Sciatic nerve (tissue), 2 donors: ENCODE results near the gene CIDEC. TPM values are rescaled to one million over a fixed set of nuclear protein-coding genes. Genes with fewer than 3 reads are reported as not detected.
"Not testable (repeated sequence)": the region's sequence is repeated elsewhere in the genome, so short reads cannot be mapped to it uniquely, and the experiment has no call there.

Experiments used
- ATAC-seq: fragments of 200-7000 bp; cut with Tn5 transposase; one replicate; pipeline ENCODE4 v1.9.1; 2020; ENCODE audit warnings: mild to moderate bottlenecking, moderate library complexity
- DNase-seq: peaks from one replicate; pipeline ENCODE4 v3.0.0-alpha.2; 2020; ENCODE audit warnings: low spot score
- intact Hi-C: fragments of 100-400 bp; cut with DNase I; formaldehyde crosslinking; loops from one replicate; pipeline ENCODE4 v1.14.2; 2022
- total RNA-seq: library from RNA; stranded (reverse); fragmentation: NEBNext Ultra II Directional; extraction: Animal tissue kit (Norgen Biotek cat#: 25700); gene quantifications from one replicate; pipeline ENCODE4 v1.2.1, GENCODE V29; 2021
- donor health status: DM: no; HTN: no; CAD: no.
- donor health status: DM: no; HTN: no; CAD: no.

CIDEC gene
- total RNA-seq, 1 donor from 2014 or later, result 13.6 TPM

GRCh38 chr3:9884555-9885165 is 4.6 kb upstream of the CIDEC start:
- ATAC-seq (peak; percentile 15), DNase-seq (no peak)
- intact Hi-C loops, result no loop called here

- DNase-seq (no peak), ATAC-seq (no peak)
- intact Hi-C loops, result no loop called here
These were observed 3.9 kb upstream of the CIDEC start for GRCh38 chr3:9883706-9884554.

GRCh38 chr3:9881441-9881840 is 1.4 kb upstream of the CIDEC start:
- DNase-seq (no peak), ATAC-seq (no peak)
- intact Hi-C loops, result no loop called here

- peak; percentile 53 for ATAC-seq
- no peak for DNase-seq
- intact Hi-C loops, result no loop called here
These were observed 1.4 kb downstream of the CIDEC start for GRCh38 chr3:9878700-9879099.

GRCh38 chr3:9876991-9877390 is 3.1 kb downstream of the CIDEC start:
- DNase-seq (no peak), ATAC-seq (no peak)
- intact Hi-C loops, result loop anchor here (2.0 kb wide), 1 partner anchor 38 kb away; no protein-coding TSS in a partner anchor

- intact Hi-C loops, result loop anchor here (2.0 kb wide), 1 partner anchor 37 kb away; no protein-coding TSS in a partner anchor
- DNase-seq, ATAC-seq: not testable (repeated sequence)
These were observed 3.8 kb downstream of the CIDEC start for GRCh38 chr3:9876255-9876654.

- intact Hi-C loops, result no loop called here
- DNase-seq (no peak), ATAC-seq (no peak)
These were observed 4.6 kb downstream of the CIDEC start for GRCh38 chr3:9875448-9875847.

GRCh38 chr3:9872067-9872466 is 8.0 kb downstream of the CIDEC start:
- DNase-seq, ATAC-seq, intact Hi-C loops: not testable (repeated sequence)

- intact Hi-C loops, result no loop called here
- no peak for DNase-seq
- no peak for ATAC-seq
These were observed 9.1 kb downstream of the CIDEC start for GRCh38 chr3:9870978-9871377.

GRCh38 chr3:9869955-9870354 is 10.1 kb downstream of the CIDEC start:
- DNase-seq, result no peak
- ATAC-seq, result no peak
- intact Hi-C loops, result no loop called here

GRCh38 chr3:9867106-9867505 is 12.9 kb downstream of the CIDEC start:
- DNase-seq (no peak), ATAC-seq (no peak)
- intact Hi-C loops, result no loop called here

- DNase-seq (no peak), ATAC-seq (no peak)
- intact Hi-C loops, result no loop called here
These were observed 13.4 kb downstream of the CIDEC start for GRCh38 chr3:9866639-9867038.

GRCh38 chr3:9865125-9865637 is 14.9 kb downstream of the CIDEC start:
- intact Hi-C loops, DNase-seq, ATAC-seq: not testable (repeated sequence)

- intact Hi-C loops, result no loop called here
- DNase-seq, result peak; percentile 85
- peak; percentile 80 for ATAC-seq
These were observed 15.7 kb downstream of the CIDEC start for GRCh38 chr3:9864200-9864927.

- DNase-seq, result no peak
- peak; percentile 11 for ATAC-seq
- intact Hi-C loops, result no loop called here
These were observed 16.8 kb downstream of the CIDEC start for GRCh38 chr3:9863058-9863772.

GRCh38 chr3:9862391-9863057 is 17.5 kb downstream of the CIDEC start:
- peak; percentile 80 for ATAC-seq
- peak; percentile 80 for DNase-seq
- intact Hi-C loops, result no loop called here

- ATAC-seq (no peak), DNase-seq (no peak)
- intact Hi-C loops, result no loop called here
These were observed 18.4 kb downstream of the CIDEC start for GRCh38 chr3:9861626-9862130.

GRCh38 chr3:9861201-9861600 is 18.9 kb downstream of the CIDEC start:
- no peak for DNase-seq
- ATAC-seq, result no peak
- intact Hi-C loops, result no loop called here
